ENCODE measurements around the gene H1-8. TPM values are rescaled to one million over a fixed set of nuclear protein-coding genes. Genes with fewer than 3 reads are reported as not detected.

H1-8 gene
- total RNA-seq, 1 experiment from 2014 or later: not detected

DNA sequence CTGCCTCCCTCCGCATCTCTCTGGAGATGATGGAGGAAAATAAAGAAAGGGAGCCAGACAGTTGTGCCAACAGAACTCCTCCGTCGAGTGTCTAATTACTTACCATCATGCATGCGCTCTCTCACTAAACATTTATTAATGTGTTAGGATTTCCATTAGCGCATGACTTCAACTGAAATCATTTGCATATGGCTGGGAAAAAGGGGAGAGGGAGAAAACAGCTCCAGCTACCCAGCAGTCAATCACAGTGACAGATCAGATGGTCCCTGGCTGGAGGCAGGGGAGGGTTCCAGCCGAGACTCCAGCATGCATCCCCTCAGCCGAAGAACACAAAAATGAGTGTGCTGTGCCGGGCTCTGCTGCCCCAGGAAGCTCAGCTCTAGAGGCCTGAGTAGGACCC lies 21.4 kb upstream of the H1-8 start:
- H3K4me2 ChIP-seq (ENCODE audit: low read length): no peak overlapping the region
- no peaks in the 10 kb centered on the region for H3K36me3 ChIP-seq (ENCODE audit: control insufficient read depth in 1 of 2, insufficient read depth in 2 of 2, low read length in 2 of 2)
- no peaks in the 10 kb centered on the region for H3K9me2 ChIP-seq (ENCODE audit: insufficient read depth)
- ChIA-PET POLR2A (no interaction called here), CTCF (no interaction called here), RAD21 (ENCODE audit: low non-redundant PET in 1 of 2, low total read pairs in 2 of 2, uncharacterized antibody in 2 of 2, unreplicated experiment in 2 of 2) (no interaction called here)
- BruUV-seq (replicated peaks): no TSS peak
- H3K9ac ChIP-seq (ENCODE audit: low read length): no peak overlapping the region
- no peak overlapping the region for H3K27ac ChIP-seq (ENCODE audit: low read depth, low read length)
- no peaks in the 10 kb centered on the region for H4K20me1 ChIP-seq (ENCODE audit: insufficient read depth)
- H2AFZ ChIP-seq (ENCODE audit: low read depth, low read length, poor library complexity, severe bottlenecking): no peak overlapping the region
- ATAC-seq: no peak
- H3K27me3 ChIP-seq (ENCODE audit: insufficient read depth, low read length): no peaks in the 10 kb centered on the region
- intact Hi-C loops (cut with micrococcal nuclease): no loop called here
- H3K79me2 ChIP-seq (ENCODE audit: insufficient read depth, low read length): no peaks in the 10 kb centered on the region
- TF ChIP-seq, protein P1, sequence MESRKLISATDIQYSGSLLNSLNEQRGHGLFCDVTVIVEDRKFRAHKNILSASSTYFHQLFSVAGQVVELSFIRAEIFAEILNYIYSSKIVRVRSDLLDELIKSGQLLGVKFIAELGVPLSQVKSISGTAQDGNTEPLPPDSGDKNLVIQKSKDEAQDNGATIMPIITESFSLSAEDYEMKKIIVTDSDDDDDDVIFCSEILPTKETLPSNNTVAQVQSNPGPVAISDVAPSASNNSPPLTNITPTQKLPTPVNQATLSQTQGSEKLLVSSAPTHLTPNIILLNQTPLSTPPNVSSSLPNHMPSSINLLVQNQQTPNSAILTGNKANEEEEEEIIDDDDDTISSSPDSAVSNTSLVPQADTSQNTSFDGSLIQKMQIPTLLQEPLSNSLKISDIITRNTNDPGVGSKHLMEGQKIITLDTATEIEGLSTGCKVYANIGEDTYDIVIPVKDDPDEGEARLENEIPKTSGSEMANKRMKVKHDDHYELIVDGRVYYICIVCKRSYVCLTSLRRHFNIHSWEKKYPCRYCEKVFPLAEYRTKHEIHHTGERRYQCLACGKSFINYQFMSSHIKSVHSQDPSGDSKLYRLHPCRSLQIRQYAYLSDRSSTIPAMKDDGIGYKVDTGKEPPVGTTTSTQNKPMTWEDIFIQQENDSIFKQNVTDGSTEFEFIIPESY (IDR thresholded peaks at IDR 0.05; ENCODE audit: extremely low read depth, insufficient replicate concordance, low read length): no peak
- TF ChIP-seq JUND (IDR thresholded peaks at IDR 0.05) (no peak), CTCF (IDR thresholded peaks at IDR 0.05 in 2 of 3, conservative IDR thresholded peaks at IDR 0.05 in 1 of 3; ENCODE audit: borderline replicate concordance in 1 of 3, insufficient read depth in 1 of 3, low read depth in 2 of 3, low read length in 2 of 3) (no peak), RAD21 (IDR thresholded peaks at IDR 0.05; ENCODE audit: low read depth) (no peak), EGR1 (IDR thresholded peaks at IDR 0.05; ENCODE audit: low read depth) (no peak), YY1 (IDR thresholded peaks at IDR 0.05; ENCODE audit: extremely low read depth, insufficient replicate concordance, low read depth, low read length) (no peak), FOSL1 (IDR thresholded peaks at IDR 0.05; ENCODE audit: low read depth) (no peak), EZH2phosphoT487 (IDR thresholded peaks at IDR 0.05; ENCODE audit: borderline replicate concordance) (no peak)
- DNase-seq (ENCODE audit: low read depth, low spot score): no peak
- H3K4me1 ChIP-seq (ENCODE audit: control insufficient read depth in 1 of 2, insufficient read depth in 2 of 2, low read length in 2 of 2): no peaks in the 10 kb centered on the region
- H3K4me3 ChIP-seq (replicated peaks in 1 of 2; ENCODE audit: low read depth in 1 of 2, low read length in 2 of 2): no peak overlapping the region
- no peaks in the 10 kb centered on the region for H3K9me3 ChIP-seq (ENCODE audit: control insufficient read depth in 1 of 2, insufficient read depth in 1 of 2, low read depth in 1 of 2, low read length in 2 of 2)
